PC-3 (cell line): ENCODE measurements around the gene PEA15. TPM values are rescaled to one million over a fixed set of nuclear protein-coding genes. Genes with fewer than 3 reads are reported as not detected.
A peak's percentile ranks its signal among the peaks of the same experiment; 100 is the strongest.

Experiments used
- ATAC-seq: fragments of 200-7000 bp; cut with Tn5 transposase; 2 replicates; pipeline ENCODE4 v1.9.1; 2020; ENCODE audit warnings: mild to moderate bottlenecking, moderate library complexity
- BruUV-seq: library from RNA; stranded (reverse); fragments of 400-500 nt; replicated peaks from 2 replicates; lab custom pipeline; 2021; lab: Mats Ljungman, UMichigan
- CTCF ChIA-PET: fragments of 300-600 bp; sonication (Branson Sonifier 250); formaldehyde crosslinking; loops from one replicate; lab custom pipeline; 2022; ENCODE audit warnings: antibody characterized with exemption; lab: Charles Lee
- POLR2A ChIA-PET: fragments of 300-600 bp; sonication (Branson Sonifier 250); formaldehyde crosslinking; loops from one replicate; lab custom pipeline; 2022; ENCODE audit warnings: antibody characterized with exemption; ENCODE audit not compliant: unreplicated experiment; lab: Charles Lee
- DNase-seq: peaks from one replicate; pipeline ENCODE4 v3.0.0-alpha.2; 2015
- H2AFZ ChIP-seq: fragments of 300-600 bp; sonication (generic); 2 replicates; pipeline ENCODE4 v1.6.0; 2016; ENCODE audit warnings: antibody characterized with exemption, low read length
- H3F3A ChIP-seq: fragments of 300-600 bp; sonication (generic); one replicate; pipeline ENCODE4 v1.6.0; 2017; ENCODE audit warnings: antibody characterized with exemption, low read length, control low read depth, mild to moderate bottlenecking; ENCODE audit not compliant: unreplicated experiment
- H3K27ac ChIP-seq: fragments of 300-600 bp; sonication (generic); 2 replicates; pipeline ENCODE4 v1.5.1; 2016; ENCODE audit warnings: mild to moderate bottlenecking, low read length
- H3K27me3 ChIP-seq: fragments of 300-600 bp; sonication (generic); 2 replicates; pipeline ENCODE4 v1.6.1; 2016; ENCODE audit warnings: low read length, mixed read lengths
- H3K36me3 ChIP-seq: fragments of 300-600 bp; sonication (generic); 2 replicates; pipeline ENCODE4 v1.6.1; 2016; ENCODE audit warnings: low read depth, mixed run types, low read length, mixed read lengths
- H3K4me1 ChIP-seq: fragments of 300-600 bp; sonication (generic); 2 replicates; pipeline ENCODE4 v1.5.1; 2016; ENCODE audit warnings: low read length; ENCODE audit not compliant: insufficient read depth
- H3K4me2 ChIP-seq: fragments of 300-600 bp; sonication (generic); 2 replicates; pipeline ENCODE4 v1.6.0; 2016; ENCODE audit warnings: low read length
- H3K4me3 ChIP-seq: fragments of 300-600 bp; sonication (generic); 2 replicates; pipeline ENCODE4 v1.5.1; 2016; ENCODE audit warnings: mild to moderate bottlenecking, low read length, mixed read lengths
- H3K79me2 ChIP-seq: fragments of 300-600 bp; sonication (generic); 2 replicates; pipeline ENCODE4 v1.6.1; 2017; ENCODE audit warnings: low read length, mixed read lengths
- H3K9ac ChIP-seq: fragments of 300-600 bp; sonication (generic); 2 replicates; pipeline ENCODE4 v1.6.0; 2016; ENCODE audit warnings: mild to moderate bottlenecking, low read length
- H3K9me2 ChIP-seq: fragments of 300-600 bp; sonication (generic); replicated peaks from 2 replicates; pipeline ENCODE4 v1.6.1; 2016; ENCODE audit warnings: mixed run types, low read length, mixed read lengths
- H3K9me3 ChIP-seq: fragments of 300-600 bp; sonication (generic); 2 replicates; pipeline ENCODE4 v1.6.1; 2016; ENCODE audit warnings: low read length, mixed read lengths
- H4K20me1 ChIP-seq: fragments of 300-600 bp; sonication (generic); 2 replicates; pipeline ENCODE4 v1.6.1; 2016; ENCODE audit warnings: low read length, mixed read lengths
- EZH2 ChIP-seq: fragments of 300-600 bp; sonication (generic); IDR thresholded peaks from one replicate; pipeline ENCODE4 v1.6.1; 2017; ENCODE audit warnings: antibody characterized with exemption, mild to moderate bottlenecking, low read length; ENCODE audit not compliant: unreplicated experiment
- EZH2phosphoT487 ChIP-seq: fragments of 300-600 bp; sonication (generic); IDR thresholded peaks from 2 replicates; pipeline ENCODE4 v1.6.1; 2018; ENCODE audit warnings: mild to moderate bottlenecking, antibody characterized with exemption, low read length, borderline replicate concordance
- intact Hi-C: fragments of 100-400 bp; cut with micrococcal nuclease; formaldehyde crosslinking; loops from 2 replicates; pipeline ENCODE4 v1.9.0; 2023
- total RNA-seq: library from RNA; depleted of rRNA; stranded (reverse); fragments of >200 nt; gene quantifications from 2 replicates; pipeline ENCODE4 v1.2.3, GENCODE V29; 2014
- TF ChIP-seq, protein P1 (sequence below): fragments of 300-600 bp; sonication (generic); conservative IDR thresholded peaks from 2 replicates; pipeline ENCODE4 v1.5.1; 2017; ENCODE audit warnings: antibody characterized with exemption, low read depth, mild to moderate bottlenecking, low read length

Gene PEA15
- total RNA-seq, 1 experiment from 2014 or later, result 90.3 TPM

DNA sequence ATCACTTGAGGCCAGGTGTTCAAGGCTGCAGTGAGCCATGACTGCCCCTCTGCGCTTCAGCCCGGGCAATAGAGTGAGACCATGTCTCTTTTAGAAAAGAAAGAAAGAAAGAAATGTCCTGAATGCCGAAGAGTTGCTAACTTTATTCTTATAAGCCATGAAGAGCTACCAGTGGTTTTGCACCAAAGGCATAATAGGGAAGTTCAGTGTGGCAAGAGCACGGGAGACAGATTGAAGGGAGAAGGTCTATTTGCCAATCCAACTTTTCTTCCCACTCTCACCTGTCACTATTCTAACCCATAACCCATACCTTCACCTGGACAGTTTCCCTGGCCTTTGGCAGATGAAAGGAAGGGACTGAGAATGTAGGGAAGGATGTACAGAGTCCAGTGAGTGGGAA, 4.4 kb upstream of the PEA15 start:
- no peak for TF ChIP-seq EZH2phosphoT487
- Histone ChIP-seq H2AFZ (no peak overlapping the region), H3K9me2 (no peaks in the 10 kb centered on the region), H3K4me1 (peaks cover 9% of the 10 kb centered on the region; the same call in 1 of the 2 replicates), H3K4me2 (no peak overlapping the region), H3F3A (no peaks in the 10 kb centered on the region), H3K4me3 (no peak overlapping the region), H4K20me1 (no peaks in the 10 kb centered on the region), H3K9ac (no peak overlapping the region), H3K9me3 (no peaks in the 10 kb centered on the region), H3K79me2 (peaks cover 6% of the 10 kb centered on the region), H3K27me3 (no peaks in the 10 kb centered on the region), H3K27ac (no peak overlapping the region), H3K36me3 (no peaks in the 10 kb centered on the region)
- ATAC-seq, result no peak
- ChIA-PET POLR2A (no interaction called here), CTCF (interaction anchor here (0.9 kb wide), 1 partner anchor 19 kb away, joined by 3 read pairs; no protein-coding TSS in a partner anchor)
- no TSS peak for BruUV-seq
- DNase-seq, result no peak
- intact Hi-C loops, result no loop called here

DNA sequence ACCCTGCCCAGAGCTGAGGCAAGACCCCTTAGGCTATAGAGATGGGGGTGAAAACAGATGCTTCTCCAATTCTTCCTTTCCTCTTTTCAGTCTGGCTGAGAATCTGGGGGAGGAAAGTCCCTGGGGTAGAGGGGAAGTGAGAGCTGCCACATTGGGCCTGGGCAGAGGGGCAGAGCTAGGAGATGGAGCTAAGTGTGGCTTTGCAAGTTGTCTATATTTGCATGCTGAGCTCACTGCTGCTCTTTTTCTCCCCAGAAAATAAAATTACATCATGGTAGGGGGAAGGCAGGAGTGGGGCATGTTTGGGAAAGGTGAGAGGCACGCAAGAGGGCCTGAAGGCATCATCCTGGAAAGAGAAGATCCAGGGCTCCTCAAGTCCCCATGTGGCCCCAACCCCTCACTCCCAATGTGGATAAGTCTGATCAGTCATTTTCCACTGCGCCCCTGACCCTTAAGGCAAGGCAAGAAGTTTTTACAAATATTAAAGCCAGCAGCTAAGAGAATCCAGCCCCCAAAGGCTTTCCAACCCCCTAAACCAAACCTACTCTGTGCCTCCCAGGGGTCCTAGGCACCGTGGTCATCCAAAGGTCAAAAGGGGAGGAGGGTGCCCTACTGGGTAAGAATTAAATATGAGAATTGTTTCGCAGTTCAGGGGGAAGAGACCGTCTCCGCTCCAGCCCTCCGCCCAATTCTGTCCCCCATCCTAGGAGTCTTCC, 500 bp upstream of the PEA15 start:
- Histone ChIP-seq H3K27ac (no peak overlapping the region), H3K9ac (no peak overlapping the region), H4K20me1 (peaks cover 11% of the 10 kb centered on the region; the same call in 1 of the 2 replicates), H3K9me2 (no peaks in the 10 kb centered on the region), H3K9me3 (no peaks in the 10 kb centered on the region), H3K4me1 (peaks cover 23% of the 10 kb centered on the region), H3K36me3 (peaks cover 6% of the 10 kb centered on the region), H2AFZ (no peak overlapping the region), H3K4me2 (peak overlapping the region; percentile 71), H3K4me3 (peak overlapping the region; percentile 89), H3K27me3 (no peaks in the 10 kb centered on the region), H3K79me2 (peaks cover 44% of the 10 kb centered on the region), H3F3A (no peaks in the 10 kb centered on the region)
- DNase-seq (no peak), ATAC-seq (no peak)
- POLR2A ChIA-PET, result no interaction called here
- CTCF ChIA-PET, result interaction anchor here (1.0 kb wide), 2 partner anchors 11 to 15 kb away, joined by 3 to 4 read pairs; no protein-coding TSS in a partner anchor
- no TSS peak for BruUV-seq
- no peak for TF ChIP-seq EZH2phosphoT487
- TF ChIP-seq, protein P1, sequence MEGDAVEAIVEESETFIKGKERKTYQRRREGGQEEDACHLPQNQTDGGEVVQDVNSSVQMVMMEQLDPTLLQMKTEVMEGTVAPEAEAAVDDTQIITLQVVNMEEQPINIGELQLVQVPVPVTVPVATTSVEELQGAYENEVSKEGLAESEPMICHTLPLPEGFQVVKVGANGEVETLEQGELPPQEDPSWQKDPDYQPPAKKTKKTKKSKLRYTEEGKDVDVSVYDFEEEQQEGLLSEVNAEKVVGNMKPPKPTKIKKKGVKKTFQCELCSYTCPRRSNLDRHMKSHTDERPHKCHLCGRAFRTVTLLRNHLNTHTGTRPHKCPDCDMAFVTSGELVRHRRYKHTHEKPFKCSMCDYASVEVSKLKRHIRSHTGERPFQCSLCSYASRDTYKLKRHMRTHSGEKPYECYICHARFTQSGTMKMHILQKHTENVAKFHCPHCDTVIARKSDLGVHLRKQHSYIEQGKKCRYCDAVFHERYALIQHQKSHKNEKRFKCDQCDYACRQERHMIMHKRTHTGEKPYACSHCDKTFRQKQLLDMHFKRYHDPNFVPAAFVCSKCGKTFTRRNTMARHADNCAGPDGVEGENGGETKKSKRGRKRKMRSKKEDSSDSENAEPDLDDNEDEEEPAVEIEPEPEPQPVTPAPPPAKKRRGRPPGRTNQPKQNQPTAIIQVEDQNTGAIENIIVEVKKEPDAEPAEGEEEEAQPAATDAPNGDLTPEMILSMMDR, result no peak
- no peak for TF ChIP-seq EZH2
- intact Hi-C loops, result no loop called here

DNA sequence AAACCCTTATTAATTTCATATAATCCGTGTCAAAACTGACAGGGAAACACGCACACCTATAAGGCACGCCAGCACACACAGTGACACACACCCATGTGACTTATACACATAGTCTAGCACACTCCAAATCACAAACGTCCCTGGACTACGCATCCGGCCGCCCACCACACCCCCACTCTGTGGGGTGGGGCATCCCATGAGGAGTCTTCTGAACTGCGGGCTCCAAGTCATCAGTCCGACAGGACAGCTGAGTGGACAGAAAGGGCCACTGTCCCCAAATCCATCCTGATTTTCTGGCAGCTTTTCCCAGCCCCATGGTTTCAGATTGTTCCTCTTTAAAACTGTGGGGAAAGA, 829 bp downstream of the PEA15 start:
- Histone ChIP-seq H3F3A (no peaks in the 10 kb centered on the region), H3K36me3 (peaks cover 18% of the 10 kb centered on the region), H3K9me2 (no peaks in the 10 kb centered on the region), H2AFZ (peak overlapping the region; percentile 88), H3K79me2 (peaks cover 57% of the 10 kb centered on the region), H3K4me2 (peak overlapping the region; percentile 84), H3K27me3 (no peaks in the 10 kb centered on the region), H3K9ac (peak overlapping the region; percentile 98), H3K27ac (peak overlapping the region; percentile 67), H3K4me1 (peaks cover 23% of the 10 kb centered on the region), H4K20me1 (peaks cover 22% of the 10 kb centered on the region; the same call in 1 of the 2 replicates), H3K9me3 (no peaks in the 10 kb centered on the region), H3K4me3 (peak overlapping the region; percentile 89)
- ATAC-seq, result peak; percentile 69
- POLR2A ChIA-PET, result interaction anchor here (0.7 to 0.8 kb wide), 3 partner anchors 39 to 981 kb away, joined by 3 to 7 read pairs (median 5); partner anchors contain the start of gene DCAF8
- intact Hi-C loops, result no loop called here
- peak; percentile 70 for DNase-seq
- CTCF ChIA-PET, result interaction anchor here (0.7 kb wide), 2 partner anchors 47 to 51 kb away, joined by 3 to 6 read pairs; no protein-coding TSS in a partner anchor
- TSS peak; percentile 45 for BruUV-seq
- TF ChIP-seq EZH2, result no peak
- TF ChIP-seq, protein P1, result no peak
- TF ChIP-seq EZH2phosphoT487, result no peak
